Measurements from ENCODE around the gene GFPT1. TPM values are rescaled to one million over a fixed set of nuclear protein-coding genes. Genes with fewer than 3 reads are reported as not detected.

Gene GFPT1
- total RNA-seq: 30.3 and 30.7 TPM in 2 replicates

GRCh38 chr2:69386789-69387734 is at the start of gene GFPT1:
GFPT1 (minus strand) TSS chr2:69387227; CDS start chr2:69387071, 156 bp downstream.

Small RNA genes within 50 kb of the gene (small RNA-seq; reads per million reads assigned to genes)
- not detected for gene RF00019

Other genes with a start within 250 kb of the GFPT1 start
- gene NFU1, start 50.2 kb upstream of the GFPT1 start, total RNA-seq: 37.7 and 39.5 TPM in 2 replicates

Data from vein endothelial cell (primary cell).